ENCODE measurements around the gene KANSL1.

GRCh38 chr17:46167826-46168569 is 25.2 kb downstream of the KANSL1 start:
- TF ChIP-seq POLR2A (IDR thresholded peaks at IDR 0.05) (no peak), CTCF (IDR thresholded peaks at IDR 0.05) (no peak)

Measured in gastroesophageal sphincter (tissue), 3 donors.